Hematopoietic multipotent progenitor cell treated with erythropoietin and hydrocortisone succinate and interleukin-3 and kit ligand, for 8 days (in vitro differentiated cells): Measurements from ENCODE around the gene MEG3.

ENCODE experiments used
- DNase-seq: peaks from one replicate; pipeline ENCODE4 v3.0.0-alpha.2; 2015

The MEG3 gene

DNA sequence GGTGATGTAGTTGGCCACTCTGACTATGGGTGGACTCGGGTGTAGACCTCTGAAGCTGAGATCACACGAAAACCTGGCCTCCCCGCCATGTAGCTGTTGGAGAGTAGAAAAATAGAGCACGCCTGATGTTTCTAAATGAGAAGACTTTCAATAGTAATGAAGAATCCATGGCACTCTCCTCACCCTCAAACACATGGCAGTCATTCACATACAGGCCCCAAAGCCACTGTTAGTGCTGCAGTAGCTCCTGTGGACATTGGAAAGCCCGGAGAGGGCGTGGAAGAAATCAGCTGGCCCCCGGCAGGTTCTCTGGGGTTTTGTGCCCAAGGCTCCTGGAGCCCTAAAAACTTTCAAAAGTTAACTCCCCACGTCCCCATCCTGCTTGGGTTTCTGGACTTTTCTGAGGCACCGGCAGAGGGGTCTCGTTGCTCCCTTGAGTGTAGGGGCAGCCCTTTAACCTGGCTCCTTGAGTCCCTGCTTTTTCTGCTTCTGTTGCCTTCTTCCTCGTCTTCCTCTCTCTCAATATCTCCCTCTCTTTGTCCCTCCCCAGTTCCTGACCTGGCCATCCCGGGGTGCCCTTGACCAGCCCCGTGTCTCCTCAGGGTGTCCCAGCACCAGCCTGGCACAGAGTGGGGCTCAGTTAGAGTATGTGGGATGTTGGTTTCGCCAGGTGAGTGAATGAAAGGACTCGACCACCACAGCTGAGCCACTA, 8.3 kb downstream of the MEG3 start:
- DNase-seq, result no peak

DNA sequence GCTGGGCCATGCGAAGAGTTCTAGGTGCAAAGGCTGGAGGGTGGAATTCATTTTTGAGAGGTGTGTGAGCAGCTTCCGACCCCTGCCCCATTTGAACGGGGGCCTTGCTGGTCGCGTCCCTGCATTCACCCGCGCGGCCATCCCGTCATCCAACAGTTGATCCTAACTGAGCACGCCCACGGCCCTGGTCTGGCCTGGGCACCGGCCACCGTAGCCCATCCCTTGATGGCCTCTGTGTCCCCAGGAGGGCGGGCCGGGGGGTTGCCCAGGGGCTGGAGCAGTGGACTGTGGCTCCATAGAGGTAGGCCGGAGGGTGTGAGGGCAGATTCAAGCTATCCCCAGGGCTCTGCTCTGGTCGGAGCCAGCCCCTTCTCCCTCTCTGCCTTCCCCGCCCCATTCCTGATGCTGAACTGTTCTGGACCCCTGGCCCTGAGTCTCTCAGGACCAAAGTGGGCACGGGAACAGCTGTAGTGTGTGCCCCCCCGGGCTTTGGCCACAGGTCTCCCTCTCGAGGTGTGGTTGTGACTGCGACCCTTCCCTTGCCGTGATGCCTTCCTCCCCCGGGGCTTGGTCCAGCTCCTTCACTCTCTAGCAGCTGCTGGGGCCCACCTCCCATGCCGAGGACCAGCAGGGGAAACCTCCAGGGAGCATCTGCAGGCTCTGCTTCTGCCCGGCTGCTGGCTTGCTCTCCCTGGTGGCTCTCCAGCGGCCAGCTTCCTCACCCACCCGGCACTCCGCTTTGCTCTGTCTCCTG, 9.1 kb downstream of the MEG3 start:
- DNase-seq, result no peak

DNA sequence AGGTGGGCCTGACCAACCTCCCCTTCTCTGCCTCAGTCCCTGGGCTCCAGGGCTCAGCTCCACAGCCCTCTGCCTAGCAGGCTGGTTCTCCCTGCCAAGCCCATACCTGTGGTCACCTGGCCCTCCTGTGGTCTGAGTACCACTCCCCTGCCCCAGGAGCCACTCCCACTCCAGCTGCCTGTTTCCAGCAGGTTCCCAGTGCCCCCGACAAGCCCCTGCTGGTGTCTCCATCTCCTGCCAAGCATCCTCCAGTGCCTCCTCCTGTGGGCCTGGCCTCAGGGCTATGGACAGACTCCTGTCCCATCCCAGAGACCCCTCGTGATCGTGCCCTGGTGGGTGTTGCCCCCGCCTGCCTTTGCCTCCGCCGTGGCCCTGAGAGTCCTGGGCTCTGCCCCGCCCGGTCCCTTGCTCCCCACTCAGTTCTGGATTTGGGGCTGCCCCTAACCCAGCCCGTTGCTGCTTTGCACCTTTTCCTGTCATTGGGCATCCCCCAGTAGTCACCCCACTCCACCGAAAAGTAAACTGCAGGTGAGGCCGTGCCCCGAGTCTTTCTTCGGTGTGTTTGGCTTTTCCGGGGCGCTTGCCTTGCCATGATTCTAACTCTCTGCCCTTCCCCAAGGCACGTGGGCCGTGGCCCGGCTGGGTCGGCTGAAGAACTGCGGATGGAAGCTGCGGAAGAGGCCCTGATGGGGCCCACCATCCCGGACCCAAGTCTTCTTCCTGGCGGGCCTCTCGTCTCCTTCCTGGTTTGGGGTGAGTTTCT, 9.8 kb downstream of the MEG3 start:
- DNase-seq, result no peak

DNA sequence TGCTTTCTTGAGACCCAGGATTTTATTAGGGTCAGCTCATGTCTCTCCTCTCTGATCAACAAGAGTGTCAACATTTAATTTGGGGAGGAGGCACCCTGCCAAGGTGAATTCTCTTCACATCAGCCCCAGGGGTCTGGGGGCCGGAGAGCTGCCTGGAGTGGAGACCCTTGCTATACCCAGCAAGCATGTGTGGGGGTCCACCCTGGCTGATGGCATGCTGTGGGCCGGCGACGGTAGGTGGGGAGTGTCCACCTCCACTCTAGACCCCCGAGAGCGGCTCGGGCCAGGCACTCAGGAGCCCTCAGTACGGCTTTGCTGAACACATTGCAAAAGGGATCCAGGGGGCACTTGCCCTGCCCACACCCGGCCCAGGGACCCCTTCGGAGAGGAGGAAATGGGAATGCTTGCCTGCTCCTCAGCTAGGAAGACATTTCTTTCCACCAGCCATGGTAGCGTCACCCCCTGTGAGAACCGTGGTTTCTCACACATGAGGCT, 10.4 kb downstream of the MEG3 start:
- no peak for DNase-seq

DNA sequence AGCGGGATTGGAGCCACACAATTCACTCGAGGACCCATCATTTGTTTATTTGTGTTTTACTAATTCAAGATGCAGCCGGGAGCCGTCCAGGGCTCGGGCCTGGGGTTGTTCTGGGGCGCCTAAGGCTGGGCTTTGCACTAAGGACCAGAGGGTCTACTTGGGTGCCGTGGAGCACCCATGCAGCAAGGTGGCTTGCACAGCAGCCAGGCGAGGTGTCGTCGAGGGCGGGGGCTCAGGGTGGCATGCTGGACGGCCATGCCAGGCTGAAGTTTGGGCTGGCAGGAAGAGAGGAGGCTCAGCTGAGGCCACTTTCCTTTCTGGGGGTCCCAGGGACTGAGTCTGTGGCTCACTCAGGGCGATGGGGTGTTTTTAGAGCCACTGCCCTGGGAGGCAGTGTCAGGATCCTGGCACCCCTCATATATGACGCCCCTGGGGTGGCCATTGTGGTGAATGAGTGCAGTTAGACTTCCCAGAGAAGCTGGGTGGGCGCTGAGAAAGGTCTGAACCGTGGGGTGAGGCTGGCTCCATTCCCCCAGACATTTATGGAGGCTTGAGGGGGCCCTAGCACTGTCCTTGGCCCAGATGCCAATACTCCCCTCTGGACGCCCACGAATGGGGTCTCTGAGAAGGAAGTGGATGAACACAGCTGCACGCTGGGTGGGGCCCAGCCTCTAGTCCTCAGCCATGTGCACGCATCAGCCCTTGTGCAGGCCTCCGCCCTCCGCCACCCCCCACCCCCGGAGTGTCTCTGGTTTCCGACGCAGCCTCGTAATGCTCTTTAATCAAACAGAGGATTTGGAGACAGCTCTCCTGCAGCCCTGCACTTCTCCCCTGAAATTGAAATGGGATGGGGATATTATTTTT, 11.3 kb downstream of the MEG3 start:
- no peak for DNase-seq

DNA sequence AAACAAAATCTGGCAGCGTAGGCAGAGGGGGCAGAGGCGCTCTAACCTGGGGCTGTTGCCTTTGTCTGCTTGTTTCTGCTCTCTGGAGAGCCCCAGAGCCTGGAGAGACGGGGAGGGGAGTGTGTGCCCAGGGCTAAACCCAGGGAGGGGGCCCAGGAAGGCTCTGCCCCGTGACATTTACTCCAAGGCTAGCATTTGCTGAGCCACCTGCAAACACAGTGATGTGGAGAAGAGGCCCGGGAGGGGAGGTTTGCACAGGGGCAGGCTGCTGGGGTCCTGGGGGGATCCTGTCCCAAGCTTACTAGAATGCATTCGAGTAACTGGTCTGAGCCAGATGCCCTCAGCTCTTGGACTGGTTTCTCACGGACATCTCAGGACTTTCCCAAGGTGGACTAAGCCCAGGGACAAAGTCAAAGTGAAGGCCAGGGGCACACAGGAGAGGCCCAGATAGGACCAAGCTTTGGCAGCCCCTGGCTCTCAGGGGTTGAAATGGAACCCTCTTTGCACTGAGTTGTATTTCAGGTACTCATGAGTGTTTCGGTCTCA, 12.0 kb downstream of the MEG3 start:
- no peak for DNase-seq

- no peak for DNase-seq
Observed at GRCh38 chr14:100838493-100839314, 12.8 kb downstream of the MEG3 start.

DNA sequence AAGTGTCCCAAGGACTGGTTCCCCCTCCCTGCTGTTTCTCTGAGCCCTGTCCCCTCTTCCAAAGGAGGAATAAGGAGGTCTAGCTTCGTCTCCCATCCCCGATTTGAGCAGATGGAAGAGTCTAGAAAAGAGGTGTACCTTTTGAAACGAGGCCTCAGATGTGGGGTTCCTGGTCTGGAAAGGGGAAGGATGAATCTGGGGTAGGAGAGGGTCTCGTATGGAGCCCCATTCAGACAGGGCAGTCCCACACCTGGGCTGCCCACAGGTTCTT, 13.3 kb downstream of the MEG3 start:
- DNase-seq, result no peak

DNA sequence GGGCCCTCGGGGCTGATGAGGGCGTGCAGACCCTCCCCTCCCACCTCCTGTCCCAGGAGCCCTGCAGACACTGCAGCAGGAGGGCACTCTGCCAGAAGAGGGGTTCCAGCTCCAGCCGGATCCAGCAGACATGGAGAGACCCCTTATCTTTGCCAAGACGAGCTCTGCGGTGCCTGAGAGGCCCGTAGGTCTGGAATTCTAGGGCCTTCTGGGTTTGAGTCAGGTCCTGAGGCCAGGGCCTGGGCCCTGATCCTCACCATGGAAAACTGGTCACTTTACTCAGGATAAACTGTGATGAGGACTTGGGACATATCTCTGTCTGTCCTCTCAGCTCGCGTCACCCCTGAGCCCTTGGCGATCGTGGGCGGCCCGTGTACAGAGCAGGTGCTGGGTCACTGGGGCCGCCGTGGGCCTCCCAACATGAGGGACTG, 13.8 kb downstream of the MEG3 start:
- DNase-seq, result no peak

- DNase-seq, result no peak
Observed at GRCh38 chr14:100840286-100841065, 14.6 kb downstream of the MEG3 start.

GRCh38 chr14:100841066-100841760, 15.3 kb downstream of the MEG3 start:
- DNase-seq, result no peak

- no peak for DNase-seq
Observed at GRCh38 chr14:100841761-100842403, 16.0 kb downstream of the MEG3 start.

DNA sequence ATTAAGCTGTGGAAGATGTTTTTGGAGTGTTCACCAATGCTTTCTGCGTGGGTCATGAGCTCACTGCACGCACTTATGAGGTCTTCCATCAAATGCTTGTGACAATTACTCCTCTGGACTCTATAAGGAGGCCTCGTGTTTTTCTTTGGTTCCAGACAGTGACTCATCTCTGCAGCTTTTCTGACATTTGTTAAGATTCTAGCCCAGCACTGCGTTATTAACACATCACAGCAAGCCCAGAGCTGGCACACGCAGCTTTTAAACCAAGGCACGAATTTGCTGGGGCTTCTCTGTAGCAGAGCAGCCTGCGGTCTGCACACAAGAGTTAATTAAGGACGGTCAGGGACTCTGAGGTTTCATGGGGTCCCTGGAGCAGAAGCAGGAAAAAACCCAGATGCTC, 16.9 kb downstream of the MEG3 start:
- DNase-seq, result no peak

DNA sequence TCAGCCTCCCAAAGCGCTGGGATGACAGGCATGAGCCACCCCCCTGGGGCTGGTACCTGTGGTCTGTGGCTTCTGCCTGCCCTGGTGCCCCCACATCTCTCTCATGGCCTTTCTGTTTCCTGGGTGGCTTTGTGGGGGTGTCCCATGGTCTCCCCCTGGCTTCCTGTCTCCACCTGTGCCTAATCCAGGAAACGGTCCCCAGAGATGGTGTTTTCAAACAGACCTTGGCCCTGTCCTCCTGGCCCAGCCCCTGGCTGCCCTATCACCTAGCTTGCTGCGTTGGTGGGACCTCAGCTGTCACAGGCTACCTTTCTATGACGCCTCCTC, 18.1 kb downstream of the MEG3 start:
- no peak for DNase-seq

DNA sequence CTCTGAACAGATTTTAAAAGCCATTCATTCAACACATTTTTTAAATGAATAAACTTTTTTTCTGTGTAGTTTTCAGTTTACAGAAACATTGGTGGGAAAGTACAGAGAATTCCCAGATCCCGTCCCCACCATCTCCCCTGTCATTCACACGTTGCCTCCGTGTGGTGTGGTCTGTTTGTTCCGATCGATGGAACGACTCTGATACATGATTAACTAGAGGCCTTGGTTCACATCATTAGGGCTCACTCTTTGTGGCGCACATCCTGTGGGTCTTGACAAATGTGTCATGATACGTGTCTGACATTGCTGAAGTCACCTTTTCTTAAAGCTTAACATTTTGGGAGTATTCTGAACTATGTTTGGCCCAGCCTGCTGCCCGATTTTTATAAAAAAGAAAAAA, 18.5 kb downstream of the MEG3 start:
- no peak for DNase-seq

DNA sequence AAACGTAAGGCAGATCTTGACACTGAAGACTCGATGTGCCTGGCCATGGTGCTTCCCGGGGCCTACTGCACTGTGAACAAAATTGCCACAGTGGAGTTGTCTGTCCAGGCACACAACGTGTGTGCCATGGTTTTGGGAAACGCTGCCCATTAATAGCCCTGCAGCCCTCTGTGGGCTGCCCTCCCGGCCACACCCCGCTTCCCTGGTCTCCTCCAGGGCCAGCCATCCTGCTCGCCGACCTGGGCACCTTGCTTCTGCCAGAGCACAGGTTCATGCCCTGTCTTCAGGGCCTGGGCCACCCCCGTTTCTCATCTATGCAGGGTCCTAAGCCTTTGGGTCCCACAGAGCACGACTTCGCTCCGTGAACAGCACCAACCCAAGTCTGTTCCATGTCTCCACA, 18.9 kb downstream of the MEG3 start:
- no peak for DNase-seq

DNA sequence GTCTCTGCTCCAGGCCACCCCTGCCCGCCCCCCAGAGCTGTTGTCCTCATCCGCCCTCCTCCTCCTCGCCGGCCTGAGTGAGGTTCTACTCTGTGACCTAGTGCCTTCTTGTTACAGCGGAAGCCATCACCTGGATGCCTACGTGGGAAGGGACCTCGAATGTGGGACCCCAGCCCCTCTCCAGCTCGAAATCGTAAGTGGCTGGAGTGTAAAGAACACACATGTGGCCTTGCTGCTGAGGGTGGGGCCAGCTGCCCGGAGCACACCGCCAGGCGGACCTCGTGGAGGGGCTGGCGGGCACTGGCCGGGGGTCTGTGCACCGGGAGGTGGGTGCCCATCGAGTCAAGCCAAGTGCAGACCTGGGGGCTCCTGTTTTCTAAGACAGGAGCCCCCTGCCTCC, 19.4 kb downstream of the MEG3 start:
- no peak for DNase-seq

DNA sequence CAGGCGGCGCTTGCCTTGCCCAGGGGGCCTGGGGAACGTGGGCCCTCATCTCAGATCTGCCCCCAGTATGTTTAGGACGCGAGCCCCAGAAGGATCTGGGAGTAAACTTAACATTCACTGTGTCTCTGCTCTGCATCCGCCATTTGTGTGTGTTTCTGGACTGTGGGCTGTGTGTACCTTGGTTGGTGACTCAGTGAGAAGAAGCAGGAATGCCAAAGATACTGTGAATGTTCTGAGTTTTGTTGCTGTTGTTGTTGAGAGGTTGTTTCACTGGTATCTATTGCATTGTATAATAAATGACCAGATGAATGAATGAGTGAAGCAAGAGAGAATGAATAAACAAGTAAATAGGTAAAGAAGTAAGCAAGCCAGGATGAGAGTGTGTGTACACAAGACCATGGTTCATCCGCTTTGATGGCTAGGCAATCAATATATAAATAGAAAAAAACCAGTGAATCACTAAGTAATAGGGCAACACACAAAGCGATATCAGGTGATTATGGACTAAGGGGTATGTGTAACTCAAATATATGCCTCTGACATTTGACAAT, 20.5 kb downstream of the MEG3 start:
- no peak for DNase-seq

DNA sequence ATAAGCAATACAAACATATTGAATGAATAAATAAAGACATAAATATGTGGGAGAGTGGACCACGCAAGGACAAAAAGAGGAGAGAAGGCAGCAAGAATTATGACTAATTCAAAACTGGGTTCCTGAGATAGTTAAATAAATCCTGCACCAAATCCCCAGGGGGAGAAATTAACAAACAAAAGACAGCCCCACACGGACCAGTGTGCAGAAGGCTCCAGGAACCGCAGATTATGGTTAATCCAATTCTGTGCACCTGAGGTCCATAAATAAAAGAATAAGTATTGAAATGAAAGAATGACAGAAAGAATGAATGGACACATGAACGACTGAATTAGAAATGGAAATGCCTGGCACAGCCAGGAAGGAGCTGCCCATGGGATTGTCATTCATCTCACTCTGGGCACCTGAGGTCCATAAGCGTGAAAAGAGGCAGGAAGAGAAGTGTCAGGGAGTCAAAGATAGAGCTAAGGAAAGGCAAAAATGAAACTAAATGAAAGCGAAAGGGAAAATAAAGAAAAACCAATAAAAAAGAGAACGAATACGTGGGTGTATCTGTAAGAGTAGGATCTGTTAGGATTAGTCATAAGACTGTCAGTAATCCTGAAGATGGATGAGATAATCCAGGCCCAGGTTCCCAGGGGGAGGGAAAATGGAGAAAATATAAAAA, 23.3 kb downstream of the MEG3 start:
- DNase-seq, result no peak
